Calu3 (cell line): ENCODE data around the gene SHISA9. TPM values are rescaled to one million over a fixed set of nuclear protein-coding genes. Genes with fewer than 3 reads are reported as not detected.

Experiments used
- BruUV-seq: library from RNA; stranded (reverse); fragments of 400-500 nt; replicated peaks from 2 replicates; lab custom pipeline; 2021; lab: Mats Ljungman, UMichigan
- CTCF ChIA-PET: fragments of 300-600 bp; sonication (Branson Sonifier 250); formaldehyde crosslinking; loops from one replicate; lab custom pipeline; 2022; ENCODE audit warnings: antibody characterized with exemption; lab: Charles Lee
- DNase-seq: peaks from one replicate; pipeline ENCODE4 v3.0.0; 2022
- H3K27ac Mint-ChIP-seq: one replicate; pipeline ENCODE4 v1.8.0; 2022; ENCODE audit warnings: mixed read lengths; ENCODE audit not compliant: unreplicated experiment
- H3K27me3 Mint-ChIP-seq: one replicate; pipeline ENCODE4 v1.8.0; 2022; ENCODE audit warnings: mixed read lengths; ENCODE audit not compliant: unreplicated experiment
- H3K36me3 Mint-ChIP-seq: one replicate; pipeline ENCODE4 v1.8.0; 2022; ENCODE audit warnings: mild to moderate bottlenecking, moderate library complexity, mixed read lengths; ENCODE audit not compliant: insufficient read depth, unreplicated experiment
- H3K4me1 Mint-ChIP-seq: one replicate; pipeline ENCODE4 v1.8.0; 2022; ENCODE audit warnings: mild to moderate bottlenecking, low read depth, mixed read lengths; ENCODE audit not compliant: unreplicated experiment
- H3K4me3 Mint-ChIP-seq: one replicate; pipeline ENCODE4 v1.8.0; 2022; ENCODE audit warnings: mild to moderate bottlenecking, low read depth, moderate library complexity, mixed read lengths; ENCODE audit not compliant: unreplicated experiment
- H3K9me3 Mint-ChIP-seq: one replicate; pipeline ENCODE4 v1.8.0; 2022; ENCODE audit warnings: low read depth, mixed read lengths; ENCODE audit not compliant: unreplicated experiment
- CTCF ChIP-seq: fragments of 200-600 bp; IDR thresholded peaks from one replicate; pipeline ENCODE4 v1.8.0; 2022; ENCODE audit warnings: antibody characterized with exemption; ENCODE audit not compliant: unreplicated experiment
- intact Hi-C: fragments of 100-400 bp; cut with micrococcal nuclease; formaldehyde crosslinking; loops from one replicate; pipeline ENCODE4 v1.10.0; 2022; ENCODE audit not compliant: unreplicated experiment
- total RNA-seq: library from RNA; stranded (reverse); gene quantifications from 2 replicates; pipeline ENCODE4 v1.2.3, GENCODE V29; 2022

Gene SHISA9
- total RNA-seq, 1 experiment from 2014 or later, result not detected

GRCh38 chr16:13038591-13038990, 137.2 kb downstream of the SHISA9 start:
- Mint-ChIP-seq H3K27ac (no peak overlapping the region), H3K4me1 (no peaks in the 10 kb centered on the region), H3K9me3 (peaks cover 16% of the 10 kb centered on the region), H3K4me3 (no peak overlapping the region), H3K27me3 (no peaks in the 10 kb centered on the region), H3K36me3 (no peaks in the 10 kb centered on the region)
- no peak for TF ChIP-seq CTCF
- no peak for DNase-seq
- intact Hi-C loops, result no loop called here
- BruUV-seq, result no TSS peak
- CTCF ChIA-PET, result no interaction called here

GRCh38 chr16:13039526-13039925, 138.1 kb downstream of the SHISA9 start:
- Mint-ChIP-seq H3K27me3 (no peaks in the 10 kb centered on the region), H3K27ac (no peak overlapping the region), H3K9me3 (peaks cover 16% of the 10 kb centered on the region), H3K4me3 (no peak overlapping the region), H3K4me1 (no peaks in the 10 kb centered on the region), H3K36me3 (no peaks in the 10 kb centered on the region)
- CTCF ChIA-PET, result interaction anchor here (0.5 kb wide), 1 partner anchor 777 kb away, joined by 5 read pairs; no protein-coding TSS in a partner anchor
- no TSS peak for BruUV-seq
- DNase-seq, result no peak
- no peak for TF ChIP-seq CTCF
- intact Hi-C loops, result no loop called here

GRCh38 chr16:13041180-13041579, 139.8 kb downstream of the SHISA9 start:
- BruUV-seq, result no TSS peak
- no peaks in the 10 kb centered on the region for H3K36me3 Mint-ChIP-seq
- no peak for TF ChIP-seq CTCF
- no peak overlapping the region for H3K4me3 Mint-ChIP-seq
- H3K27me3 Mint-ChIP-seq, result no peaks in the 10 kb centered on the region
- intact Hi-C loops, result no loop called here
- no peak for DNase-seq
- peaks cover 16% of the 10 kb centered on the region for H3K9me3 Mint-ChIP-seq
- no peak overlapping the region for H3K27ac Mint-ChIP-seq
- CTCF ChIA-PET, result no interaction called here
- H3K4me1 Mint-ChIP-seq, result no peaks in the 10 kb centered on the region

- peaks cover 16% of the 10 kb centered on the region for H3K9me3 Mint-ChIP-seq
- intact Hi-C loops, result no loop called here
- no peaks in the 10 kb centered on the region for H3K4me1 Mint-ChIP-seq
- TF ChIP-seq CTCF, result no peak
- no peak overlapping the region for H3K27ac Mint-ChIP-seq
- H3K4me3 Mint-ChIP-seq, result no peak overlapping the region
- H3K36me3 Mint-ChIP-seq, result no peaks in the 10 kb centered on the region
- BruUV-seq, result no TSS peak
- no peak for DNase-seq
- CTCF ChIA-PET, result no interaction called here
- H3K27me3 Mint-ChIP-seq, result no peaks in the 10 kb centered on the region
These were observed 140.4 kb downstream of the SHISA9 start for GRCh38 chr16:13041646-13042290.
